Muscle layer of colon (tissue), 2 donors: ENCODE measurements around the gene CYP4F12.
"Not testable (repeated sequence)": the region's sequence is repeated elsewhere in the genome, so short reads cannot be mapped to it uniquely, and the experiment has no call there.

Experiments used
- H3K27ac ChIP-seq: one replicate; pipeline ENCODE4 v1.7.0; 2013; ENCODE audit warnings: low read depth, mild to moderate bottlenecking, low read length, moderate library complexity
- H3K27me3 ChIP-seq, 2 donors: one replicate each; pipeline ENCODE4 v1.7.0; 2013; ENCODE audit warnings: low read length in 2 of 2, mild to moderate bottlenecking in 2 of 2; ENCODE audit not compliant: insufficient read depth in 2 of 2, control insufficient read depth in 1 of 2
- H3K36me3 ChIP-seq: one replicate; pipeline ENCODE4 v1.7.0; 2013; ENCODE audit warnings: mild to moderate bottlenecking, low read length; ENCODE audit not compliant: insufficient read depth
- H3K4me1 ChIP-seq: one replicate; pipeline ENCODE4 v1.7.0; 2013; ENCODE audit warnings: mild to moderate bottlenecking, low read length; ENCODE audit not compliant: insufficient read depth
- H3K4me3 ChIP-seq, 2 donors: one replicate each; pipeline ENCODE4 v1.7.0; 2013; ENCODE audit warnings: low read length in 2 of 2, low read depth in 1 of 2, mild to moderate bottlenecking in 1 of 2, moderate library complexity in 1 of 2
- H3K9ac ChIP-seq: one replicate; pipeline ENCODE4 v1.7.0; 2013; ENCODE audit warnings: low read length
- H3K9me3 ChIP-seq: one replicate; pipeline ENCODE4 v1.7.0; 2013; ENCODE audit warnings: mild to moderate bottlenecking, low read length
- donor health status: abdominal sarcoma.
- donor health status: Adenocarcinoma of cecum.

Gene CYP4F12

DNA sequence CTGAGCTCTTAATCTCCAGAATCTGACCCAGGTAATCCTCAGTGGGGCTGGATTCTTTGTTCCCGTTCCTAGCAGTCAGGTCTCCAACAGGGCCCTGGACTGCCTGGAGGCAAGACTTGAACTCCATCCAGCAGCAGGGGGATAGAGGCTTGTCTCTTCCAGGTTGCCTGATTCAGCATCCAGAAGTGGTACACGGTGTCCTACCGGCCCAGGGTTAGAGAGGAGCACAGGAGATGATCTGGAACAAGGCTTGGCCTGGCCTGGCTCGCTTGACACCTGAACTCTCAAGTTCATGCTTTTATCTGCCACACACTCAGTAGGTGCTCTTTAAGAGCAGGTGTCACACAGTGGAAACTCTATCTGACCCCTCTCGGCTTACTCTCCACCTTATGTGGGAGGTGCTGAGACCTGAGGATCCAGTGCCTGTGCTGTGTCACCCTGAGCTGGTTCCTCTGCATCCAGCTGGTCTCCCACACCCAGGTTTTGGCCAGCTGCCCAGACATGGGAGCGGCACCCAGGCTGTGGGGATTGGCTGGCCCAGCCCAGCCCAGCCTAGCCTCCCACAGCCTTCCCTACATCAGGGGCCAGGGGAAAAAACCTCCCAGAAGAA lies 32.5 kb upstream of the CYP4F12 start, which contains the start of gene CYP4F3:
Gene CYP4F3, plus strand, starts transcription at position 604 of the 610 bp plus-strand sequence. CDS start 519 bp downstream, outside the sequence.
- H3K9ac ChIP-seq = no peak within 1 kb of the TSS
- H3K36me3 ChIP-seq = no peaks in the 10 kb centered on the region
- H3K9me3 ChIP-seq = no peaks in the 10 kb centered on the region
- no peaks in the 10 kb centered on the region for H3K27me3 ChIP-seq
- no peak within 1 kb of the TSS for H3K27ac ChIP-seq
- H3K4me1 ChIP-seq = peaks cover 5% of the 10 kb centered on the region
- no peak within 1 kb of the TSS for H3K4me3 ChIP-seq

DNA sequence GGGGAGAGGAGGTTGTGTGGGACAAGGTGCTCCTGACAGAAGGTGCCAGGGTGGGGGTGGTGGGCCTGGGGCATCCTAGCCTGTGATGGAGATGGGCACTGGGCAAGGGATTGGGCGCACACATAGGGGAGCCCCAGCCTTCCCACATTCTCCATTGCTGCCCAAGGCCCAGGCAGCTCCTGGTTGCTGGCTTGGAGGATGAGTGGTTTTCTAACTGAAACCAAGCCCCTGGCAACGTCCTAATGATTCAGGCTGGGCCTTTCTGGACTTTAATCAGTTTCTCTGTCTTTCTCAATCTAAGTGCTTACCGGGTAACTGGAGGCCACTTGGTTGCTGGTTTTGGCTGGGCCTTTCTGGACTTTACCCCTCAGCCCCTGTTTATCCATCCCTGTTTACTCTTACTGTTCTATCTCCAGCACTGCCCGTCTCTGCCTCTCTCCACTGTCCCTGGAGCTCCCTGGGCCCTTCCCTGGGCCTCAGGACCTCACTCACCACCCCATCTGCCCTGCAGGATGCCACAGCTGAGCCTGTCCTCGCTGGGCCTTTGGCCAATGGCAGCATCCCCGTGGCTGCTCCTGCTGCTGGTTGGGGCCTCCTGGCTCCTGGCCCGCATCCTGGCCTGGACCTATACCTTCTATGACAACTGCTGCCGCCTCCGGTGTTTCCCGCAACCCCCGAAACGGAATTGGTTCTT lies 31.8 kb upstream of the CYP4F12 start:
- Histone ChIP-seq H3K36me3 (no peaks in the 10 kb centered on the region), H3K9ac (no peak overlapping the region), H3K9me3 (no peaks in the 10 kb centered on the region), H3K4me3 (no peak overlapping the region), H3K4me1 (peaks cover 5% of the 10 kb centered on the region), H3K27ac (no peak overlapping the region), H3K27me3 (no peaks in the 10 kb centered on the region)

DNA sequence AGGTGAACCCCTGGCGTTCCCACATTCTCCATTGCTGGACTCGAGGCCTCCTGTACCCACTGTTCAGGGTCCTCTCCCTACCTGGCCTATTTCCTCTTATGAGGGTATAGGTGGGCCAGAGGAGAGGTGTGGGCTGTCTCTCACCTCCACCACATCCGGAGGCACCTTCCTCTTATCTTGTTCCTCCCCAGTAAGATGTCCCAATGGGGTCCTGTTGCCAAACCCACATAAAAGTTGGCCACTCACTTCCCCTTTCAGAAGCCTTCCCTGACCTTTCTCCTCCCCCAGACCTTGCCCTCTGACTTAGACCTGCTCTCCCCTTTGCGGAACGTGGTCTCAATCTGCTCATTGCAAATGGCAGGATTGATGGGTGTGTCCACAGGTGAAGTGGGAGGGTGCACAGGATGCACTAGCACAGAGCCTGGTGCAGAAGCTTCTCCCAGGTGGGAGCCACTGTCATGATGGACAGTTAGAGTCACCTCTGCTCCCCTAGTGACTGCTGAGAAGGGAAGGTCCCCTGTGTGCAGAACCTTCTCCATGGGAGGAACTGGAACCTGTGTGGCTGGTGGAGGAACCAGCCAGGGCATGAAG lies 30.9 kb upstream of the CYP4F12 start:
- peaks cover 5% of the 10 kb centered on the region for H3K4me1 ChIP-seq
- H3K9ac ChIP-seq = no peak overlapping the region
- H3K4me3 ChIP-seq = no peak overlapping the region
- H3K27ac ChIP-seq = no peak overlapping the region
- no peaks in the 10 kb centered on the region for H3K9me3 ChIP-seq
- no peaks in the 10 kb centered on the region for H3K27me3 ChIP-seq
- H3K36me3 ChIP-seq = no peaks in the 10 kb centered on the region

DNA sequence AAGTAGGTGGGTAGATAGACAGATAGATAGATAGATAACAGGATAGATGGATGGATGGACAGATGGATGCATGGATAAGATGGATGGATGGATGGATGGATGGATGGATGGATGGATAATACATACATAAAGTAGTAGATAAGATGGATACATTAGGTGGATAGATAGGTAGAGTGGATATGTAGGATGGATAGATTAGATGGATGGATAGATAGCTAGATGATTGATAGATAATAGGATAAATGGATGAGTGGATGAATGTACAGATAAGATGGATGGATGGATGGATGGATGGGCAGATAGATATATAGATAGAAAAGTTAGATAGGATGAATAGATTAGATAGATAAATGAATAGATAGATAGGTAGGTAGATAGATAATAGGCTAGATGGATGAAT lies 30.1 kb upstream of the CYP4F12 start:
- H3K9ac ChIP-seq = no peak overlapping the region
- H3K27ac ChIP-seq = no peak overlapping the region
- no peaks in the 10 kb centered on the region for H3K9me3 ChIP-seq
- no peaks in the 10 kb centered on the region for H3K27me3 ChIP-seq
- H3K4me1 ChIP-seq = peaks cover 5% of the 10 kb centered on the region
- H3K4me3 ChIP-seq = no peak overlapping the region
- no peaks in the 10 kb centered on the region for H3K36me3 ChIP-seq

DNA sequence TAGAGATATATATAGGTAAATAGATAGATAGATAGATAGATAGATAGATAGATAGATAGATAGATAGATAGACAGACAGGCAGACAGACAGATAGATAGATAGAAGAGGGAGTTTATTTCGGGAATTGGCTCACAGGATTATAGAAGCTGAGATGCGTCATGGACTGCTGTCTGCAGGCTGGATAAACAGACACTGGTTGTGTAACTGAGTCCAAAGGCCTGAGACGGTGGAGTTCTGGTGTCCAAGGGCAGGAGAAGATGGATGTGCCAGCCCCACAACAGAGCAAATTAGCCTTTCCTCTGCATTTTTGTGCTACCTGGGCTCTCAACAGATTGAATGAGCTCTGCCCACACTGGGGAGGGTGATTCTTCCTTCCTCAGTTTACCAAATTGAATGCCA lies 29.5 kb upstream of the CYP4F12 start:
- Histone ChIP-seq H3K36me3 (no peaks in the 10 kb centered on the region), H3K9me3 (no peaks in the 10 kb centered on the region), H3K4me3 (no peak overlapping the region), H3K9ac (no peak overlapping the region), H3K27me3 (no peaks in the 10 kb centered on the region), H3K27ac (no peak overlapping the region), H3K4me1 (peaks cover 5% of the 10 kb centered on the region)

DNA sequence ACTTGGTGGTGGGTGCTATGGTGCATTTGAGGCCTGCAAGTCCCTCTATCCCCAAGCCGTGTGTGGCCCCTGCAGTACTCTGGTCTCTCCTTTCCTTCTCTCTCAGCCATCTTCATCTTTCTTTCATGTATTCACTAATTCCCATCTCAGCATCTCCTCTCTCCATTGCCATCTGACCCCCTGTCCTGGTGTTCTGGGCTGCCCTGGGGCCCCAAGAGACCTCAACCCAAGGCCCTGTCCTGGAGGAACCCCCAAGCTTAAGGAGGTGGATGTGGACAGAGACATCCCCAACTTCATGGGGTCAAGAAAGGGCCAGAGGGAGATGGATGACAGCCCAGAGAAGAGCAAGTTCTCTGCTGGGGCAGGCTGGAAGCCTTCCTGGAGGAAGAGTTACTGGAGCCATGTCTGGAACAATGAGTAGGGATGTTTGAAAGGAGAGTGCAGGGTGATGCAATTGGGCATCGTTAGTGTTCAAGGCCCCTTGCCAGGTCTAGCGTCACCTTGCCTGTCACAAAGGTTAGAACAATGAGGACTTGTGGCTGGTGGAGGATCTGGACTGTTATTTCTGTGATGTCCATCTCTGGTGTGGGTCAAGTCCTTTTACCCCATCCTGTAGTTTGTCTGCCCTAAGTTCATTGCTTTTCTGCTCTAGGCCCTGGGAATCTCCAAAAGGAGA lies 28.7 kb upstream of the CYP4F12 start:
- no peaks in the 10 kb centered on the region for H3K27me3 ChIP-seq
- H3K9me3 ChIP-seq = no peaks in the 10 kb centered on the region
- H3K9ac ChIP-seq = no peak overlapping the region
- no peak overlapping the region for H3K4me3 ChIP-seq
- no peaks in the 10 kb centered on the region for H3K36me3 ChIP-seq
- H3K27ac ChIP-seq = no peak overlapping the region
- H3K4me1 ChIP-seq = peaks cover 5% of the 10 kb centered on the region

DNA sequence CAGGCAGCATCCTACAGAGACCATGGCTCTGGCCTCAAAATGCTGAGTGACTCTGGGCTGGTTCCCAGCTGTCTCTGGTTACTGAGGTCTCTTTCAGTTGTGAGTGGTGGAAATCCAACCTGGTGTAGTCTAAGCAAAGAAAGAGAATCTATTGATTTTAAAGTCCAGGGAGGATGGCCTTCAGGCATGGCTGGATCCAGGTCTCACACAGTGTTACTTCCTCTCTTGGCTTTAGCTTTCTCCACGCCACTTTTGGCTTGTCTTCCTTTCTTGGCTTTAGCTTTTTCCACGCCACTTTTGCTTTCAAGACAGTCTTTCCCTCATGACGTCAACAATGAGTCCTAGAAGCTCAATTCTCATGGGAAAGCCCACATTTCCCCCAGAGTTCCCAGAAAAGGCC lies 28.1 kb upstream of the CYP4F12 start:
- Histone ChIP-seq H3K4me1 (peaks cover 5% of the 10 kb centered on the region), H3K4me3 (no peak overlapping the region), H3K36me3 (no peaks in the 10 kb centered on the region), H3K27me3 (no peaks in the 10 kb centered on the region), H3K9ac (no peak overlapping the region), H3K9me3 (no peaks in the 10 kb centered on the region), H3K27ac (no peak overlapping the region)

DNA sequence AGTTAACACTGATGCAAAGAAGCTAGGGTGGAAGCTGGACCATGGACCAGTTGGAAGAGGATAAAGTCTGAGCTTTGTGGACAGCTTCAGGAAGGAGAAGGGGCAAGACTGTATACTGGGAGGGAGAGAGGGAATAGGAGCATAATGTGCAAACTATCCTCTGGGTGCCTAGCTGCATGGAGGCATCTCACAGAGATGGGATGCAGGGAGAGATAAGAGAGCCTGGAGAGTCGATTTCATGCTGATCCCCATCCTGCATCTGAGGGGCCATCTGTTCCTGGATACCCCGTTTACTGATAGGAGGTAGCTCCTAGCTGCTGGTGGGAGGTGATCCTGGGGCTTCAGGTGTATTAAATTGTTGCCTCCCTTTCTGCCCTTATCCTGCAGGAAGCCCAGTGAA lies 23.4 kb upstream of the CYP4F12 start:
- H3K27ac ChIP-seq = no peak overlapping the region

DNA sequence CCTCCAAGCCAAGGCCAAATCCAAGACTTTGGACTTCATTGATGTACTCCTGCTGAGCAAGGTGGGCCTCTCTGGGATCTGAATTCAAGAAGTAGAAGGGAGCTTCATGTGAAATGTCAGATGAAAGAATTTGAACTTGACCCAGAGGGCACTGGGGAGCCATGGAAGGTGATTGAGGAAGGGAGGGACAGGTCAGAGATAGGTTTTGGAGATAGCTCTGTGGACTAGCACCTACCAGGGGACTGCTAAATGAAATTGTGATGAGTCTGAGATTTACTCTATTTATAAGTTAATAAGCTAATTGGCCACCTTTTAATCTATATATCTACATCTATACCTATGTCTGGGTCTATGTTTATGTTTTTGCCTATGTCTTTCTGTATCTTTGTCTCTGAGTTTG lies 22.8 kb upstream of the CYP4F12 start:
- H3K9ac ChIP-seq, H3K27ac ChIP-seq, H3K36me3 ChIP-seq, H3K9me3 ChIP-seq, H3K4me1 ChIP-seq, H3K4me3 ChIP-seq, H3K27me3 ChIP-seq: not testable (repeated sequence)

More for the DNA sequence above, 23.4 kb upstream of the CYP4F12 start:
- Histone ChIP-seq H3K36me3 (no peaks in the 10 kb centered on the region), H3K9ac (no peak overlapping the region), H3K4me3 (no peak overlapping the region), H3K9me3 (no peaks in the 10 kb centered on the region), H3K4me1 (no peaks in the 10 kb centered on the region), H3K27me3 (peaks cover 0 to 3% of the 10 kb centered on the region in 2 donors)

DNA sequence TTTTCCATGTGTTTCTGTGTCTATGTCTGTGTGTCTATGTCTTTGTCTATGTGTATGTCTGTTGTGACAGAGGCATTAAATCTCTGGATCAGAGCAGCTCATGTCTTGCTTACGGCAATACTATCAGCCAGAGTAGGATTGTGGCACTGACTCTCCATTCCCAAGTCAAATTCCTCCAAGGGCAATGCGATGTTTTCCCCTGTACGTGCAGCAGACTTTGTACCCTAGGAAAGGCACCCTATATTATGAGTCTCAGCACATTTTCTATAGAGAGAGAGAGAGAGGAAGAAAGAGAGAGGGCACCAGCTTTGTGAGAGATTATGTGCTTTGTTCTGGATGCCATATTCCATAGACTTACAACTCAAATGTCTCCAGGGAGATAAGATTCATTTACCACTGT lies 21.1 kb upstream of the CYP4F12 start:
- Histone ChIP-seq H3K27me3 (peaks cover 0 to 9% of the 10 kb centered on the region in 2 donors), H3K36me3 (no peaks in the 10 kb centered on the region), H3K4me1 (no peaks in the 10 kb centered on the region), H3K4me3 (no peak overlapping the region), H3K9ac (no peak overlapping the region), H3K9me3 (no peaks in the 10 kb centered on the region), H3K27ac (no peak overlapping the region)

DNA sequence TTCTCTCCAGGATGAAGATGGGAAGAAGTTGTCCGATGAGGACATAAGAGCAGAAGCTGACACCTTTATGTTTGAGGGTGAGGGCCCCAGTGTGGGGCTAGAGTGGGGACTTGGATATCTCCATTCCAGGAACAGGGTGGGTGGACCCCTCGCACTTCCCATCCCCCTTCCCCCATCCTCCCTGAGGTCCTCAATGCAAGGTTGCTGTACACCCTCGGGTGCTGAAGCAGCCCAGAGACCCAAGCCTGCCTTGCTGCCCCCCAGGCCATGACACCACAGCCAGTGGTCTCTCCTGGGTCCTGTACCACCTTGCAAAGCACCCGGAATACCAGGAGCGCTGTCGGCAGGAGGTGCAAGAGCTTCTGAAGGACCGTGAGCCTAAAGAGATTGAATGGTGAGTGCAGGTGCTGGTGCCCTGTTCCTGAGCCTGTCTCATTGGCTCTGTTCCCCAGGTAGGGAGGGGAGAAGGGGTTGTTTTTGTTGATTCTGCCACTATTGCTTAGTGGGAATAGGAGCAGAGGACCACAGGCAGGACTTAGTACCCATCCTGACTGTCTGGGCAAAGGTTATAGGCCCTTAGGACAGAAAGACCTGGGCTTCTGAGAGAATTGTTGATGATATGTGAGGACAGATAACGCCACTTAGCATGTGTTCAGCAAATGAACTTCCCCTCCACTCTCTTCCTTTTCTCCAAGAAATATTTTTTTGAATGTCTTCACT lies 20.2 kb upstream of the CYP4F12 start:
- Histone ChIP-seq H3K27me3 (peaks cover 0 to 9% of the 10 kb centered on the region in 2 donors), H3K36me3 (no peaks in the 10 kb centered on the region), H3K4me1 (no peaks in the 10 kb centered on the region)

More for the DNA sequence above, 20.2 kb upstream of the CYP4F12 start:
- H3K9ac ChIP-seq = no peak overlapping the region
- H3K9me3 ChIP-seq = no peaks in the 10 kb centered on the region
- H3K4me3 ChIP-seq = no peak overlapping the region
- no peak overlapping the region for H3K27ac ChIP-seq
